Measurements from ENCODE around the gene INPP4B.

The INPP4B gene

DNA sequence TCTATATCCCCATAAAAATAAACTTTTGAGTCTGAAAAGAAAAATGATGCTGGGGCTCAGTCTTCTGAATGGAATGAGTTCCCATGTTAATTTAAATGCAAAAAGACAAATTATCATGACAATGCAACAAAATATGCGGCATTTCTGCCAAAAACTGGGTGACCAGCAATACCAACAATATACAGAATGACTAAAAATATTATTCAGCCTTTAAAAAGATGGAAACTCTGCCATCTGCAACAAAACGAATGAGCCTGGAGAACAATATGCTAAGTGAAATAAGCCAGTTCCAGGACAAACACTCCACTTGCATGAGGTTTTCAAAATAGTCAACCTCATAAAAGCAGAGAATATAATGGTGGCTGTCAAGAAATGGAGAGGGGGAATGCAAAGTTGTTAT lies 651.2 kb downstream of the INPP4B start:
- FAIRE-seq, result no peak

DNA sequence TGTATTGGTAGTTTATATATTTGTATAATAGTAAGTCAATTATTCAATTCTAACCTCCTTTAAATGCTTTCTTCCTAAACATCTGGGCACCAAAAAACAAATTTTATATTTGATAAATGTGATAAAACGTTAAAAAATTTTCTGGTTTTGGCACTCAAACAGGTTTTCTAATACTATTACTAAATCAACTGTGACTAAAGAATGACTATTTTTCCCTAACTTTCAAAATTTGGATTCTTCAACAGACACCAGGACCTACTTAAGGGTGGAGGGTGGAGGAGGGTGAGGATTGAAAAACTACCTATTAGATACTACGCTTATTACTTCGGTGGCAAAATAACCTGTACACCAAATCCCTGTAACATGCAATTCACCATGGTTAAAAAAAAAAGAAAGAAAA lies 654.2 kb downstream of the INPP4B start:
- no peak for FAIRE-seq

DNA sequence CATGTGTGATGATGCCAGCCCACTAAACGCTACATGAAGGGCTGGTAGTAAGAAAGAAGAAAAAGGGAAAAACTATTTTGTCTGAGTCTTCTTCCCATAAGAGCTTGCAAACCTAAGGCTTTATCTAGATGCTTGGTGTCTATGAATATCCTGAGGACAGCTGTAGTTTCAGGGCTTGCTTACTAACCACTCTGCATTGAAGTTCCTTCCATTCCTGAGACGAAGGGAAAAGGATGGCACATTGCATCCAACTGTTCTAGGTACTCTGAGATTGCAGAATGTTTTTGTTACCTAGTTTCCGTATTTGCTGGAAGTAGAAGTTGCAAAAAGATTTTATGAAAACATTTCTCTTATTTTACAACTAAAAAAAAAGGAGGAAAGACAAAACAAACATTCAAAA lies 665.1 kb downstream of the INPP4B start:
- FAIRE-seq, result no peak

DNA sequence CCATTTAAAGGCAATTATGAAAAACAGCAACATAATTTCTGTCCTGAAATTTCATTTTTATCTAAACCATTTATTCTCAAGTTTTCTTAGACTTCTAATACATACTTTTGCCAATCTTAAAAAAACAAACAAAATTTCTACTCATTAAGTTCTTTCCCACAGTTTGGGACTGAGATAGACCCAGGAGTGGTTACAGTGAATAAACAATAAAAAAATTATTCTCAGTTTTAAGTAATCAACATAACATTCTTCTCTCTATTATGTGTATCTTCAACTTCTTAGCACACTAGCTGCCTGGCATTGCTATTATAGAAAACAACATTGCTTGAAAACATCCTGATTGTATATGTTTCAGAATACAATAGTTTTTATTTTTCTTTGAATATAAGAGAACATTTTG lies 676.9 kb downstream of the INPP4B start:
- FAIRE-seq, result no peak

DNA sequence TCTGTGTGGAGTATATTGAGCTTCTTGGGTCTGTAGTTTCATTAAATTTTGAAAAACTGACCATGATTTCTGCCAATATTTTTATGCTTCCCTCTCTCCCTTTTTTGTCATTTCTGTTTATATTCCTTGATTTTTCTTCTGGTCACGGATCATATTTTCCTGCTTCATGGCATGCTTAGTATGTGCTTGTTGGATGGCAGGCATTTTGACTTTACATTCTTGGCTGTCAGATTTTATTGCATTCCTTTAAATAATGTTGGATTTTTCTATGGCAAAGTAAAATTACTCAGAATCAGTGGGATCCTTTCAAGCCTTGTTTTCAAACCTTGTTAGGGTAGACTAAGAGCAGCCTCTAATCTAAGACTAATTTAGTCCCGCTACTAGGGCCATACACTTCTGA lies 677.9 kb downstream of the INPP4B start:
- no peak for FAIRE-seq

DNA sequence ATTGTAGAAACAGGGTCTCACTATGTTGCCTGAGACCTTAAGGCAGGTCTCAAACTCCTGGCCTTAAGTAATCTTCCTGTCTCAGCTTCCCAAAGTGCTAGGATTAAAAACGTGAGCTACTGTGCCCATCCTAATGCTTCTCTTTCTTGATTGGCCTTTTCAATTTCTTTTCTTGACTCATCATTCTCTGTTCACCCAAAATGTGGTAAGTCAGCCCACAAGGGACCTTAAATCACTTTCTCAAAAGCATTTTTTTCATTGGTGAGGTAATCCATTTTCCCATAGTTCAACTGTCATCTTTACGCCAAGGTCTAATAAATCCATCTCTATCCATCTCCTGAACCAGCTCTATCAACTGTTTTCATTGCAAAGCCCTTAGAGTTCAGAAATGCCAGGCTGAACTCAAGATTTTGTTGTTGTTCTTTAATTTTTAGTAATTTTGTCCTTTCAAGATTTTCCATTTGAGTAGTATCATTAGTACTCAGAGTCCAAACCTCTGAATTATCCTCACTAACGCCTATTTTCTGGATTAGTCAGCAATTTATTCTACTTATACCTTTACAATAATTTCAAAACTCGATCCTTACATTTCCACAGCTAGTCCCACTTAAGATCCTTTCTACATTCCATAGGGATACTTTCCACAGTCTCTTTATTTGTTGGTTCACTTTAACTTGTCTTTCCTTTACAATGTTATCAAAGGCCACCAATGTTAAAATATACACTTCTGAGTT lies 681.2 kb downstream of the INPP4B start:
- no peak for FAIRE-seq

DNA sequence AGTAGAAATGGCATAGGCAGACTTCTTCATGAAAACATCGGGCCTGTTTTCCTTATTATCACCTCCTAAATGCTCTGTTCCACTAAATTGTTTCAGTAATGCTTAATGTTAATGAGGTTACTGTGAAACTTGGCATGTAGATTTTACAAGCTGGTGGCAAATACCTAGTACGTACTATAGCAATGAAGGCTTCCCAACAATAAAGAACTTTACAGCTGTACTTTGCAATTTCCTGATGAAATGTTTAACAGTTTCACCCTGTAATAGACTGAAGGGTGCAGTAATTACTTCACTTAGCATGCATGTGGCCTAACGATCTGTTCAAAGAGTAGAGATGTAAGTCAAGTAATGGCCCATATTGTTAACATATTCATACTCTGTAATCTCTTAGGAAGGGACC lies 685.0 kb downstream of the INPP4B start:
- no peak for FAIRE-seq

DNA sequence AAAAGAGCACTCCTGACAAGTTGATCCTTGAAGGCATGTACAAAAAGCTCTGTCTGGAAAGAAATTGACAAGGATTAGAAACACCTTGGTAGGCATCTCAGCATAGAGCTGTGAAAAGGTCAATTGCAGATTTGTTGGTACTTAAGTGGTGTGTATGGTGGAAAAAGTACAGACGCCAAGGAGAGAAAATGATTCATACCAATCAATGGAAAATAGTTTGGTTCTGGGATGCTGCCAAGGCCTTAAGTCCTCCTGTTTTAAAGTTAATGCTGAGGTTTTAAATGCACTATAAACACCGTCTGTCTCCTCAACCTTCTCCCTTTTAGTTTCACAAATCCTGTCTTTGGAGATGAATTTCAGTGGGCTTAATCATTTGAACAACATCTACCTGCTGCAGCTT lies 685.6 kb downstream of the INPP4B start:
- FAIRE-seq, result no peak

DNA sequence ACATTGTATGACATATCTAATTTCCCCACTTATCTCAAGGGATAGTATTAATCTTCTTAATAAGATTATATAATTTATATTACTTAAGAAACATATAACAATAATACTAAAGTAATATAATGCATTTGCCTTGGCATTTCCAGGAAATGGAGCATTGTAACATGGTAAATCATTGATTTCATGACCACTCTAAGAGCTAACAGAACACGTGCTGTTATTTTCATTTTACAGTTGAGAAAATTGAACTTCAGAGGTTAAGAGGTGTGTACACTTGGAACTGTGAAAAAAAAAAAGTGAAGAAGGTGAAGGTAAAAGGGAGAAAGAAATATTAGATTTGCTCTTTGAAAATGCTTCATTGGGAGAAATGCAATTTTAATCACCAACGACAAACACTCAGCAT lies 687.1 kb downstream of the INPP4B start:
- no peak for FAIRE-seq

DNA sequence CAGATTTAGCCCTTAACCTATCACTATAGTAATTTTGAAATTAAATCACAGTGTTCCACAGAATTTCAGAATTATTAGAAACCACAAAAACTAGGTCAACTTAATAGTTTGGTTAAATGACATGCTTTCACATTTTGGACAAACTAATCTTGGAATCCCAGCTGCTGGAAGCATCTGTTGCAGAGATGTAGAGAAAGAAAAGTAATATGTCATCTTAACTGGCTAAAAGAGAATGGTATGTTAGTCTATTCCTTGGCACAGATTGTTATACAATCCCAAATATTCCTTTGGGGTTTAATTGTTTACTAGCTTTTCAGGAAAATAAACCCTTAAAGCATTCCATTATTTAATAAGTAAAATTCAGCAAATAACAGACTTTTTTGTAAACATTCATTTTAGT lies 689.8 kb downstream of the INPP4B start:
- FAIRE-seq, result no peak

DNA sequence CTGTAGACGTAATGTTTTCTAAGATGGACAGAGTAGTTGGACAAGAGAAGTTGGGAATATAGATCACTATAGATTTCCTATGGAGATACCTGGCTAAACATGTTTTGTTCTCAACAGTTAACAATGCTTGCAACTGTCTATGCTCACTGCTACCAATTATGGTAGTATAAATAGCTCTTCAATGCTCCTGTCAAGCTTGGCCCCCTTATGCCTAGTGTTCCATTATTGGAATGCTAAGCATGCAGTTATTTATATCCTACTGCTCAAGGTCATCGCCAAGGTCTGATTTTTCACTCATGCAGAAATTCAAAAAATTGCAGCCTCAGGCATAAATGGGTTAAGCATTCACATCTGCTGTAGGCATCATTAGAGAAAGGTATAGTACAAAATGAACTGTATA lies 690.8 kb downstream of the INPP4B start:
- no peak for FAIRE-seq

DNA sequence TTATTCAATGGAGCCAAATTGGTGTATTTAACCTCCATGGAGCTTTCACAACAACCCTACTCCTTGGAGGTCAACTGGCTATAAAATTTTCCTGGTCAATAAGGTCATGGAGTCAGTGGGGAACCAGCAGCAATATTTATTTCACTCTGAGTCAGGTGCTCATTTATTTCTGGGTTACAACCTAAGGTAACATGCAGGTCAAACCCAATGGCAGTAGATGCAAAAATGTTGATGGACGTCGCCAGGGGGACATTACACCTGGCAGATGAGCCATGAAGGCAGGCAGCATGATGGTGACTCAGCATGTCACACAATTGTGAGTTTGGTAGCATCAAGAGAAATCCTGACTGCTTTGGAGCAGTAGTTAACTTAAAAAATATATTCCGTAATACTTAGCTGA lies 695.6 kb downstream of the INPP4B start:
- no peak for FAIRE-seq

DNA sequence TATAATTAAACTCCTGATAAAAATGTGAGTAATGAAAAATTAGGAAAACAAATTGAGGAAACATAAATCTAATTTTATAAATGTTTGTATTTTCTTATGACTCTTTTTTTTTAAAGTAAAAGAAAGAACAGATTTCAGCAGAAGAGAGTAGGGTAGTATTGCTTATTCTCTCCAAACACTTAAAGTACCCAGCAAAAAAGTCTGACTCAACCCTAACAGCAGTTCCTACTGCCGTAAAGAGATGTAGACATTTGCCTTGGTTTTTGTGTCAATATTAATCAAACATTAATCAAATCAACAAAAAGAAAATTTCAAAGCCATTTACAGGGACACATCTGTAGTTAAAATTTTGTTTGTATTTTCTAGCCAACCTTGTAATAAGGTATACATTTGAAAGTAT lies 701.3 kb downstream of the INPP4B start:
- FAIRE-seq, result no peak

DNA sequence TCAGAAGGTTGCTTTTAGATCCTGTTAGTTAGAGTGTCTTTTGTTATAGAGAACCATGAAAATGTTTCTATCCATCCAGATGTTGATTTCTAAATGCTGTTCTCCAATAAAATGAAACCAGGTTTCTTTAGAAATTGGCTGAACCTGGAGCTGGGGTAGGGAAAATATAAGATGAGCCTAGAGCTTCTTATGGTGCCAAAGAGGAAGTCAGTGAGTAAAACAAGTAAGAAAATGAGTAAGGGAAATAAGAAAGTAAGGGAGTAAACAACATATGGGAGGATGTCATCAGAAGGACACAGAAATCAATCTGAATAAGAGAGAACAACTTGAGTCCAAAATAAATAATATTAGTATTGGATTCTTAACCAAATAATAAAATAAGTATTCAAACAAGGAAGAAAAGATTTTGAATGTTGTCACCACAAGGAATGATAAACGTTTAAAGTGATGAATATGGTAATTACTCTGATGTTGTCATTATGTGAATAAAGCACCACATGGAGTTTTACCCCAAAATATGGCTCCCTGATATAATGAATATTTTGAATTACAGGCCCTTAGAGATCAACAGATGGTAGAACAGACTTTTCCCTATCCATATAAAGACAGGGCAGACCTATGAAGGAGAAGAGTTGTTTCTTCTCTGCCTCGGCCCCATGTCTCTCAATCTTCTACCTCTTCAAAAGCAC lies 703.6 kb downstream of the INPP4B start:
- no peak for FAIRE-seq

DNA sequence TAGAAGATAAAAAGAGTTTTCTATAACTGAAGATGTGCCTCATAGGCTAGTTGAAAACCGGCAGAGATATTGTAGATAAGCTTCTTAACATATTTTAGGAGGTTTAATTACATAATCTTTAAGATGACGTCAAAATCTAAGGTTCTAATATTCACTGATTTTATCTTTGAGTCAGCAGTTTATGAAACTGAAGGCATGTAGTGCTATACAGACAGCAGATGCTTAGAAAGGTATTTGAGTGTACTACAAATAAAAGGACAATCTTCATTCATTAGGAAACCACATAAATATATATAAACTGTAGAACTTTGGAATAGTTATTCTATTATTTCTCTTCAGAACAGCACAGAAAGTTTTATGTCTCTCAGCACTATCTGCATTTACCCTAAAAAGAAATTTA lies 704.9 kb downstream of the INPP4B start:
- no peak for FAIRE-seq

DNA sequence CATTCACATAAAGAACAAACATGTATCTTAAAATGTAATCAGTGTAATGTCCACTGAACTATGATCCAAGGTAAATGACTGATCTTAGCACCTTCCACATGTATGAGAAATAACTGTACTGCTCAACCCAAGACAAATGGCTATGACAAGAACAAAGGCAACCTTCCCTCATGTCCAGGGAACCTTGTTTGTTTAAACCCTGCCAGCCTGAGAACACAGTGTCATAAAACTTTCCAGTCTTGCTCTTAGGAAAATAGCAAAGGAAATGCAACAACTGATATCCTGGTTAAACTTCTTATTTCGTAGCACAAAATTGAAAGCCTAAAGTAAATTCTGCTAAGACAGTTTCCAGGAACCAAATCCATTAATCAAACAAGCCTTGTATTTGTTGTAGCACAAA lies 715.4 kb downstream of the INPP4B start:
- no peak for FAIRE-seq

DNA sequence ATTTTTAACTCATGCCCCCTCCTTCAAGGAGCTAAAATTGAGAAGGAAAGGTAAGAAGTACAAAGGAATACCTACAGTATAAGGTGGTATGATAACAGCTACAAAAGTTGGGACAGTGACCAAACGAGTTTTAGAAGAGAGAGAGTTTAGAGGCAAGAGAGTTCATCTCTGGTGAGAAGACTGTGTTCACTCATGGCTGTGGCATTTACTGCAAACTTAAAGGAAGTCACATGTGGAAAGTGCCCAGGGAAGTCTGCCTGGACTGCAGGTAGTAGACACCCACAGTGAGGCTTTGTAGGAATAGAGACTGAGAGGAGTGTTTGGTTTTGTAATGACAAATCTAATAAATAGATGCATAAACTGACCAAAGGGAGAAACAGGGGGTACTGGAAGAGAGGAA lies 716.2 kb downstream of the INPP4B start:
- no peak for FAIRE-seq

DNA sequence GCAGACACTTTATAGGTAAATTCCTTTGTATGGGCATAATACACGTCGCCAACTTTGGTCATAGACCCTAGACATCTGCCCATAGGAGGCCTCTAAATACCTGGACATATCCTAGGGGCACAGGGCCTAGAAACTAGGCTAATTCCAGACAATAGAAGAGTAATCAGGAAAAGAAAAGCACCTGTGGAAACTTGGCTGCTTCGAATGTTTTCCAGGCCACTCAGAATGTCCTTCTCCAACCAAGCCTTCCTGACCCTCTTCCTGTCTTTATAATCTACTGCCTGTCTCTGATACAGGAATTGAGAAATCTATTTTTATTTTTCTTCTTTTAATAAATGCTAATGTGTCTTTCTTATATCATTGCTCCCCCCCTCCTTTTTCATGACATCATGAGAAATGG lies 716.6 kb downstream of the INPP4B start:
- FAIRE-seq, result no peak

DNA sequence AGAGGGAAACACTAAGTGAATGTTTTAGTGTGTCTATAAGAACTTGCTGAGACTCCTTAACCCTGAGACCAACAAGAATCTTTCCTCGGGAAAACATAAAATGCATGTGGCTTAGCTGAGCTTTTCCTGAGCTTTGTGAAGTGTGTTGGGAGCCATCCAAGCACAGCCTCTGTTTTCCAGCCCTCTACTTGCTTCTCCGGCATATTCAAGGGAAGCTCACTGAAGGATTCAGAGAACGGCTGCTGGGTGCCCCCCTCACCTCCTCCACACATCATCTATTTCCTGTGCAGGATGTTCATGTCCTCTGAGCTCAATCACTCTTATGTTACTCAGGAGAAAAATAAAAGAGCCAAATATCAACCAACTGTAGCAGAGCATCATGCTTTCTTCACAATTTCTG lies 717.6 kb downstream of the INPP4B start:
- FAIRE-seq, result no peak

DNA sequence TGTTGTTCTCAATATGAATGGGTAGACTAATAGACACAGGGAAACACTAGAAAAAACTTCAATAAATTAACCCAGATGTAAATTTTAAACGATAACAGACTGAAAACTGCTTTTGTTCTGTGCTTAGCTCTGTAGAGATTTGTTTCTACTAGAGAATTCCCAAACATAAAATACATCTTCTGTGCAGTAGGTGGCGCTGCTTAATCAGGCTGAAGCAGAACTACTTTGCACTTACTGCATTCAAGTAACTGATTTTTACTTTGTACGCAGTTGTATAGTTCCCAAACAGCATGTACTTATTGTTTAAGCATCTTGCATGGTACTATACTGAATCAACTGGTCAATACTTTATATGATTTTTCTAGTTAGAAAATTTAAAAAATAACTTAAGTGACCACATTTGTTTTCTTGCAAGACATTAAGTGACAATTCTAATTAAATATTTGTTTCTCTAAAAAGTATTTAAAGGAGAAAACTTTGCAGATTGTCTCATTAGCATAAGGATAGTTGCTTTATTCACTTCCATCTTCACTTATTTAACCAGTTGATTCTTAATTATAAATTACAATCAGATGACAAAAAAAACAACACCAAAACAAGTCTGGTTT lies 719.1 kb downstream of the INPP4B start:
- FAIRE-seq, result peak; percentile 77

DNA sequence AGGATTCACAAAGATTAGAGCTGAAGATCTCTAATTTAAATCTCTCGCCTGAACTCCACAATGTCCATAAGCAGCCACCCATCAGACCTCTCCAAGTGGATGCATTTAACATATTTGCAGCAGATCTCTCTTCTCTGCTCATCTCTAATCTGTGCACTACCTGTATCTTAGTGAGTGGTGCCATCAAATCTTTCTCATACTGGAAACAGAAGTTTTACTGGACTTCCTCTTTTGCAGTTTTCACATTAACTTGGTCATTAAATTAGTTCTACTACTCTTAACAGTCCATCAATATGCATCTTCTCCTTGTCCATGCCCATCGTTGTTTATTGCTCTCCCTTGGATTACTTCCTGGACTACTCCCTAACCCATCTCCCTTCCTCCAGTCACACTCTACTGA lies 721.2 kb downstream of the INPP4B start:
- FAIRE-seq, result no peak

DNA sequence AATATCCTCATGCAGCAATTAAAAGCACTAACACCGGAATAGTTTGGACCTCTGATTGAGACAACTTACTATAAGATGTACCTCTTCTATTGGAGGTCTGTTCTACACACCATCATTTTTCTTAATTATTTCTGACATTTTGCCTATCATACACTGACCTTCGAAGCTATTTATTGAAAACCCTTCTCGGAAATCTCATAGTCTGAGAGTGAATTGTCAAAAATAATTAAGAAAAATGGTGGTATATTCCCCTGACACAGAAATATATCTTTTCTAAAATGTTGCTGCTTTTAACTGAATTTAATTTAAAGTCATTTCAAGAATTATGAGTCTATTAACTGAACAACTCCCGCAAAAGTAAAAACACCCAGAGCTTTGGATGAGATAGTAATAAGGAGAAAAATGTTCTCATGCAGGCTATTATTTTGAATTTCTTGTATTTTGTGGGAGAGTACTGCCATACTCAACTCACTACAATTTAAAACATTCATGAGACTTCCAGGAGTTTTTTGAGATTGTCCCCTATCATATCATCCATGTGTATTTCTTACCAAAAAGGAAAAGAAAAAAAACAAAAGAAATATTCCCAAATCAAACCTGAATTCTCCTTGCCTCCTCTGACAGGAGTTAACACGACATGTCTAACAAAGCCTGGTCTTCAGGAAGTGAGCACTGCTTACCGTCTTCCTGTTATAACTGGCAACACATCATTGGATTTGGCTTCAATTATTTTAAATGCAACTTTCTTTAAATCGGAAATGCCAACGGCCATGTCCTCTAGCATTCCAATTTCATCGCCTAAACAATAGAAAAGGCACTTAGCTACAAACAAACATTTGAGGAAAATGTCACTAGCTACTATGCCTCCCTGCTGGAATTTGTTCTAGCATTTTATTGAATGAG lies 724.4 kb downstream of the INPP4B start:
- FAIRE-seq, result no peak

DNA sequence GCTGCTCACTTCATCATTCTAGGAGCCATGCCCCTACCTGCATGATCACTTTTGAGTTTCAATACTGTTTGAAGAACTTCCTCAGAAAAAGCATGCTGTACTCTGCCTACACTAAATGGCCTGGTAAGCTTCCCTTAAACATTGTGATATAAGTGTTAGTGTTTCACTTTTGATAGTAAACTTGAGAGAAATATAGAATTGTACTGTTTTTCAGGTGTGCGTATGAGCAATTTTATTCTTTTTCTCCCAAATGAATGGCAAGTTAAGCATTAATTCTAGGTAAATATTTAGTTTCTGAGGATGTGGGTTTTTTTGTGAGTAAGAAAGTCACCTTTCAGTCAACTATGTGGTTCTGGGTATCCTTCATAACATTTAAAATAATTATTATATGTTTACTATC lies 725.2 kb downstream of the INPP4B start:
- FAIRE-seq, result no peak

Data from TTC549 (cell line).